Colonic mucosa (tissue), 4 donors: Measurements from ENCODE around the gene ARHGAP15. TPM values are rescaled to one million over a fixed set of nuclear protein-coding genes. Genes with fewer than 3 reads are reported as not detected.

Source experiments
- DNase-seq: peaks from one replicate; pipeline ENCODE4 v3.0.0-alpha.2; 2020
- H3K27ac ChIP-seq: fragments of 200-600 bp; one replicate; pipeline ENCODE4 v1.8.0; 2021
- H3K27me3 ChIP-seq: fragments of 200-600 bp; one replicate; pipeline ENCODE4 v1.8.0; 2021
- H3K36me3 ChIP-seq: fragments of 200-600 bp; one replicate; pipeline ENCODE4 v1.8.0; 2021
- H3K4me1 ChIP-seq: fragments of 200-600 bp; one replicate; pipeline ENCODE4 v1.8.0; 2021; ENCODE audit warnings: mild to moderate bottlenecking
- H3K4me3 ChIP-seq: fragments of 200-600 bp; one replicate; pipeline ENCODE4 v1.8.0; 2021
- H3K9ac ChIP-seq, 2 donors: one replicate each; pipeline ENCODE4 v1.7.0; 2013; ENCODE audit warnings: control low read depth in 2 of 2, low read depth in 2 of 2, low read length in 2 of 2
- H3K9me3 ChIP-seq: fragments of 200-600 bp; one replicate; pipeline ENCODE4 v1.8.0; 2021
- CTCF ChIP-seq: fragments of 200-600 bp; IDR thresholded peaks from one replicate; pipeline ENCODE4 v1.8.0; 2022; ENCODE audit warnings: antibody characterized with exemption, mild to moderate bottlenecking
- intact Hi-C: fragments of 100-400 bp; cut with DNase I; formaldehyde crosslinking; loops from one replicate; pipeline ENCODE4 v1.14.1; 2022
- total RNA-seq, 2 donors: library from RNA; stranded (reverse); fragmentation: NEBNext Ultra II Directional in 1 of 2; extraction: Animal tissue kit (Norgen Biotek cat#: 25700) in 1 of 2; gene quantifications; one replicate each; pipeline ENCODE4 v1.2.1, GENCODE V29; 2021
- donor health status: healthy.
- donor health status: DM: no; HTN: no; CAD: no.
- donor health status: DM: no; HTN: no; CAD: no.

Gene ARHGAP15
- total RNA-seq, 2 donors from 2014 or later: 1.6 to 3.7 TPM

GRCh38 chr2:143480086-143480485, 350.9 kb downstream of the ARHGAP15 start:
- H3K4me3 ChIP-seq: no peak overlapping the region
- no peaks in the 10 kb centered on the region for H3K27me3 ChIP-seq
- no peak for DNase-seq
- H3K9me3 ChIP-seq: no peaks in the 10 kb centered on the region
- H3K27ac ChIP-seq: no peak overlapping the region
- no peak overlapping the region for H3K9ac ChIP-seq
- TF ChIP-seq CTCF: no peak
- no peaks in the 10 kb centered on the region for H3K36me3 ChIP-seq
- H3K4me1 ChIP-seq: no peaks in the 10 kb centered on the region
- intact Hi-C loops: no loop called here

GRCh38 chr2:143480601-143481236, 351.5 kb downstream of the ARHGAP15 start:
- TF ChIP-seq CTCF: no peak
- H3K27ac ChIP-seq: peak overlapping the region; percentile 24
- no peaks in the 10 kb centered on the region for H3K4me1 ChIP-seq
- H3K9me3 ChIP-seq: no peaks in the 10 kb centered on the region
- DNase-seq: no peak
- H3K36me3 ChIP-seq: no peaks in the 10 kb centered on the region
- intact Hi-C loops: no loop called here
- H3K9ac ChIP-seq: no peak overlapping the region
- H3K27me3 ChIP-seq: no peaks in the 10 kb centered on the region
- no peak overlapping the region for H3K4me3 ChIP-seq

GRCh38 chr2:143481237-143481623, 352.0 kb downstream of the ARHGAP15 start:
- no peak for DNase-seq
- Histone ChIP-seq H3K27ac (peak overlapping the region; percentile 24), H3K27me3 (no peaks in the 10 kb centered on the region), H3K4me1 (no peaks in the 10 kb centered on the region), H3K9ac (no peak overlapping the region), H3K36me3 (no peaks in the 10 kb centered on the region), H3K4me3 (no peak overlapping the region), H3K9me3 (no peaks in the 10 kb centered on the region)
- intact Hi-C loops: no loop called here
- TF ChIP-seq CTCF: no peak

GRCh38 chr2:143481733-143482132, 352.5 kb downstream of the ARHGAP15 start:
- Histone ChIP-seq H3K9me3 (no peaks in the 10 kb centered on the region), H3K27me3 (no peaks in the 10 kb centered on the region), H3K9ac (no peak overlapping the region), H3K27ac (peak overlapping the region; percentile 24), H3K4me3 (no peak overlapping the region), H3K4me1 (no peaks in the 10 kb centered on the region), H3K36me3 (no peaks in the 10 kb centered on the region)
- no peak for TF ChIP-seq CTCF
- DNase-seq: no peak
- intact Hi-C loops: no loop called here

GRCh38 chr2:143482316-143482715, 353.1 kb downstream of the ARHGAP15 start:
- Histone ChIP-seq H3K4me1 (no peaks in the 10 kb centered on the region), H3K36me3 (no peaks in the 10 kb centered on the region), H3K9me3 (no peaks in the 10 kb centered on the region), H3K4me3 (no peak overlapping the region), H3K27me3 (no peaks in the 10 kb centered on the region), H3K27ac (no peak overlapping the region), H3K9ac (no peak overlapping the region)
- no peak for TF ChIP-seq CTCF
- no peak for DNase-seq
- intact Hi-C loops: no loop called here
